ENCODE measurements around the gene SLC13A5.
"Not testable (repeated sequence)": the region's sequence is repeated elsewhere in the genome, so short reads cannot be mapped to it uniquely, and the experiment has no call there.

SLC13A5 gene

DNA sequence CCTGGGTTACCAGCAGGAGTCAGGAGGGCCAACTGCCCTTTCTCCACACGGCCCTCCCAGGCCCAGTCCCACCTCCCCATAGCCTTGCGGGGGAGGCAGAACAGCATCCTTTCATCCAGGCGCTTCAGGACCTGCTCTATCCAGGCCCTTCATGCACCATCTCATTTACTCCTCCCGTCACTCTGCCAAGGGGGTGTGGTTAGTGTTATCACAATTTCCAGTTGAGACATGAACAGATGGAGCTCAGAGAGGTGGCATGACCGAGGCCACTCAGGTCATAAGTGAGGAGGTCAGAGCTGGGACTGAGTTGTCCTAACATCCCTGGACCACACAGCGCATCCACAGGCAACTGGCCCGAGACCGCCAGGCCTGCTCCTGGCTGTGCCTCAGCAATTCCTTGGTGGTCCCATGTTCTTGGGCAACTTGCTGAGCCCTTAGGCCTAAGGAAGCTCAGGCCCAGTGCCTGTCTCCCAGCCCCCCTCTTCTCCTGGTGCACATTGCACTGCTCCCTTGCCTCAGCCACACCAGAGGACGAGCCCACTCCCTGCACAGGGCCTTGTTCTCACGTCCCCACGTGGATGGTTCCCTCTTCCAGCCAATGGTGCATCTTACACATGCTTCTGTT is 37.9 kb downstream of the SLC13A5 start:
- ATAC-seq (replicated peaks) = no peak
- Mint-ChIP-seq H3K36me3 (ENCODE audit: insufficient read depth) (no peaks in the 10 kb centered on the region), H3K27ac (no peak overlapping the region), H3K4me3 (no peak overlapping the region), H3K27me3 (peaks cover 17 to 27% of the 10 kb centered on the region in 2 donors), H3K9me3 (no peaks in the 10 kb centered on the region), H3K4me1 (ENCODE audit: low read depth in 2 of 2) (peaks cover 4 to 12% of the 10 kb centered on the region in 2 donors)
- DNase-seq = no peak

- H3K4me3 Mint-ChIP-seq = no peak overlapping the region
- no peaks in the 10 kb centered on the region for H3K9me3 Mint-ChIP-seq
- no peak overlapping the region for H3K27ac Mint-ChIP-seq
- no peak for ATAC-seq (replicated peaks)
- no peaks in the 10 kb centered on the region for H3K36me3 Mint-ChIP-seq (ENCODE audit: insufficient read depth)
- H3K4me1 Mint-ChIP-seq (ENCODE audit: low read depth in 2 of 2) = peaks cover 6 to 12% of the 10 kb centered on the region in 2 donors
- peaks cover 17 to 22% of the 10 kb centered on the region in 2 donors for H3K27me3 Mint-ChIP-seq
- DNase-seq = no peak
These were observed 38.6 kb downstream of the SLC13A5 start for GRCh38 chr17:6674586-6674985.

DNA sequence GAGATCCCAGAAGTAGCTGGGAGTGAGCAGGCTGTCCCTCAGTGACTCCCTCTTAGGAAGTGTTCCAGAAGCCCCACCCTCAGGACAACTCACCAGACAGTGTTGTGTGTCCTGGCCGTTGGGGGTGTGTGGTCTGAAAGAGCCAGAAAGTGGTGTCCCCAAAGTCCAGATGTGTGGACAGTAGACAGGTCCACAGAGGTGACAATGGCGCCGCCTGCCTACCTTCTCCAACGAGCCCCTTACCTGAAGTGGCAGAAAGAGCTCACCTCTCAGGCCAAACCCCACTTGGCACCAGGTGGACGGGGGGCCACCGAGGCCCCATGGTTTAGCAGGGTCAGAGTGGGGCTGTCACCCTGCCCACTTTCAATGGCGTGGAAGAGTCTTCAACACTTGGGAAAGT is 41.7 kb downstream of the SLC13A5 start:
- no peaks in the 10 kb centered on the region for H3K36me3 Mint-ChIP-seq (ENCODE audit: insufficient read depth)
- ATAC-seq (replicated peaks) = no peak
- no peaks in the 10 kb centered on the region for H3K9me3 Mint-ChIP-seq
- H3K4me3 Mint-ChIP-seq = no peak overlapping the region
- DNase-seq = no peak
- no peak overlapping the region for H3K27ac Mint-ChIP-seq
- no peaks in the 10 kb centered on the region for H3K27me3 Mint-ChIP-seq
- peaks cover 3 to 4% of the 10 kb centered on the region in 2 donors for H3K4me1 Mint-ChIP-seq (ENCODE audit: low read depth in 2 of 2)

GRCh38 chr17:6670999-6671398 is 42.2 kb downstream of the SLC13A5 start:
- no peaks in the 10 kb centered on the region for H3K27me3 Mint-ChIP-seq
- no peak overlapping the region for H3K4me3 Mint-ChIP-seq
- ATAC-seq (replicated peaks) = no peak
- no peaks in the 10 kb centered on the region for H3K9me3 Mint-ChIP-seq
- H3K27ac Mint-ChIP-seq = no peak overlapping the region
- no peaks in the 10 kb centered on the region for H3K36me3 Mint-ChIP-seq (ENCODE audit: insufficient read depth)
- H3K4me1 Mint-ChIP-seq (ENCODE audit: low read depth in 2 of 2) = peaks cover 3 to 7% of the 10 kb centered on the region in 2 donors
- no peak for DNase-seq

DNA sequence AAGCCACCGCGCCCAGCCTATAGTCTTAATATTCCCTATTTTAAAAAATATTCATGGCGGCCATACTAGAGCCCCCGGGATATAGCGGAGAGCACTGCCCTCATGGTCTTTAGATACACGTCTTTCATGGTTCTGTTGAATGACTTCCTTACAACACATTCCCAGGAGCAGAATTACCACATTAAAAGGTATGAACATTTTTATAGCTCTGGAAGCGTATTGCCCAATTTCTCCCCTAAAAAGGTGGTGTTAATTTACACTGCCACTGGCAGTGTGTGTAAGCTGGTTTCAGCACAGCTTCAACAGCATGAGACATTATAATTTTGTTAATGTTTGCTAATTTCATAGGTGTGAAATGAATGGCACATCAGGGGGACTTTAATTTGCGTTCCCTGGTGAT is 42.6 kb downstream of the SLC13A5 start:
- Mint-ChIP-seq H3K4me1 (ENCODE audit: low read depth in 2 of 2) (peaks cover 3 to 7% of the 10 kb centered on the region in 2 donors), H3K4me3 (no peak overlapping the region), H3K27me3 (no peaks in the 10 kb centered on the region), H3K9me3 (no peaks in the 10 kb centered on the region), H3K36me3 (ENCODE audit: insufficient read depth) (no peaks in the 10 kb centered on the region), H3K27ac (no peak overlapping the region)
- no peak for ATAC-seq (replicated peaks)
- DNase-seq = no peak

- H3K4me3 Mint-ChIP-seq = no peak overlapping the region
- H3K27ac Mint-ChIP-seq = no peak overlapping the region
- no peaks in the 10 kb centered on the region for H3K9me3 Mint-ChIP-seq
- ATAC-seq (replicated peaks) (peak; percentile 32), DNase-seq (no peak)
- peaks cover 3 to 7% of the 10 kb centered on the region in 2 donors for H3K4me1 Mint-ChIP-seq (ENCODE audit: low read depth in 2 of 2)
- no peaks in the 10 kb centered on the region for H3K27me3 Mint-ChIP-seq
- no peaks in the 10 kb centered on the region for H3K36me3 Mint-ChIP-seq (ENCODE audit: insufficient read depth)
These were observed 43.5 kb downstream of the SLC13A5 start for GRCh38 chr17:6669479-6670212.

GRCh38 chr17:6668727-6669425 is 44.3 kb downstream of the SLC13A5 start:
- Mint-ChIP-seq H3K9me3 (no peaks in the 10 kb centered on the region), H3K4me1 (ENCODE audit: low read depth in 2 of 2) (peaks cover 3 to 7% of the 10 kb centered on the region in 2 donors), H3K27me3 (no peaks in the 10 kb centered on the region), H3K27ac (no peak overlapping the region), H3K4me3 (no peak overlapping the region), H3K36me3 (ENCODE audit: insufficient read depth) (no peaks in the 10 kb centered on the region)
- ATAC-seq (replicated peaks) = no peak
- DNase-seq = no peak

DNA sequence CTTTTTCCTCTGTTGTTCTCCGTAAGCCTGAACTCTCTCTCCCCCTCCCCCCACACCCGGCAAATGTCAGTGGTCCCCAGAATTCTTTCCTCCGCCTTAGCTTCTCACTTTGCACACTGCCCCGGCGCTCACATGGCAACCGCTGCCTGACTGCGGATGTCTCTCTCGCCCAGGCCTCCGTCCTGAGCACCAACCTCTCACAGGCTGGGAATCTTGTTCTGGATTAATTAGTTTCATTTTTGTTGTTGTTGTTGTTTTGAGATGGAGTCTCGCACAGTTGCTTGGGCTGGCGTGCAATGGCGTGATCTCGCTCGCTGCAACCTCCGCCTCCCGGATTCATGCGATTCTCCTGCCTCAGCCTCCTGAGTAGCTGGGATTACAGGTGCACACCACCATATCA is 45.0 kb downstream of the SLC13A5 start:
- Mint-ChIP-seq H3K36me3 (ENCODE audit: insufficient read depth) (no peaks in the 10 kb centered on the region), H3K4me1 (ENCODE audit: low read depth in 2 of 2) (peaks cover 3 to 7% of the 10 kb centered on the region in 2 donors), H3K4me3 (no peak overlapping the region), H3K9me3 (no peaks in the 10 kb centered on the region), H3K27ac (no peak overlapping the region), H3K27me3 (no peaks in the 10 kb centered on the region)
- ATAC-seq (replicated peaks) = no peak
- no peak for DNase-seq

- Mint-ChIP-seq H3K4me3 (no peak overlapping the region), H3K4me1 (ENCODE audit: low read depth in 2 of 2) (peaks cover 3 to 7% of the 10 kb centered on the region in 2 donors), H3K27ac (no peak overlapping the region), H3K27me3 (no peaks in the 10 kb centered on the region), H3K9me3 (no peaks in the 10 kb centered on the region), H3K36me3 (ENCODE audit: insufficient read depth) (no peaks in the 10 kb centered on the region)
- DNase-seq = no peak
- no peak for ATAC-seq (replicated peaks)
These were observed 45.7 kb downstream of the SLC13A5 start for GRCh38 chr17:6667516-6667915.

- no peaks in the 10 kb centered on the region for H3K36me3 Mint-ChIP-seq (ENCODE audit: insufficient read depth)
These were observed 46.6 kb downstream of the SLC13A5 start for GRCh38 chr17:6666557-6666956.

DNA sequence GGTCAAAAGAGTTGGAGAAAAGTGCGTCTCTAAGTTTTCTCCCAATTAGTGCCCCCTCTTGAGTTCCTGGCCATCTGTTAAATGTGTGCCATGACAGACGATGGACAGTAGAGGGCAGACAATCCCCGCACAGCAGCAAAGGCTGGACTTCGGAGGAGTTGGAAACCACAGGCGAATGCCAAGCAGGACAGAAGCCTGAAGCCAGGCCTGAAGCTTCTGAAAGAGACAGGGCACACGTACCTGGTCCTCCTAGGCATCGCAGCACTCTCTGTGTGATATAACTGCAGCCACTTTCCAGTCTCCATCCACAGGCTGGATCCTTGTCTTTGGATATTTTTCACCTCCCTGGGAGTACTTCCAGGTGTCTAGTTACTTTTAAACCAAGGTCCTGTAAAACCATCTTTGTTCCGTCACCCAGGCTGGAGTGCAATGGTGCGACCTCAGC is 47.1 kb downstream of the SLC13A5 start:
- DNase-seq = peak; percentile 25 to 30 (median 27)
- Mint-ChIP-seq H3K9me3 (no peaks in the 10 kb centered on the region), H3K4me1 (ENCODE audit: low read depth in 2 of 2) (peaks cover 3 to 9% of the 10 kb centered on the region in 2 donors), H3K36me3 (ENCODE audit: insufficient read depth) (no peaks in the 10 kb centered on the region), H3K27me3 (no peaks in the 10 kb centered on the region), H3K27ac (no peak overlapping the region), H3K4me3 (no peak overlapping the region)
- peak; percentile 74 for ATAC-seq (replicated peaks)

More at GRCh38 chr17:6666557-6666956, 46.6 kb downstream of the SLC13A5 start:
- H3K9me3 Mint-ChIP-seq = no peaks in the 10 kb centered on the region
- H3K4me3 Mint-ChIP-seq = no peak overlapping the region
- DNase-seq (no peak), ATAC-seq (replicated peaks) (no peak)
- H3K4me1 Mint-ChIP-seq (ENCODE audit: low read depth in 2 of 2) = peaks cover 3 to 7% of the 10 kb centered on the region in 2 donors
- no peaks in the 10 kb centered on the region for H3K27me3 Mint-ChIP-seq
- no peak overlapping the region for H3K27ac Mint-ChIP-seq

DNA sequence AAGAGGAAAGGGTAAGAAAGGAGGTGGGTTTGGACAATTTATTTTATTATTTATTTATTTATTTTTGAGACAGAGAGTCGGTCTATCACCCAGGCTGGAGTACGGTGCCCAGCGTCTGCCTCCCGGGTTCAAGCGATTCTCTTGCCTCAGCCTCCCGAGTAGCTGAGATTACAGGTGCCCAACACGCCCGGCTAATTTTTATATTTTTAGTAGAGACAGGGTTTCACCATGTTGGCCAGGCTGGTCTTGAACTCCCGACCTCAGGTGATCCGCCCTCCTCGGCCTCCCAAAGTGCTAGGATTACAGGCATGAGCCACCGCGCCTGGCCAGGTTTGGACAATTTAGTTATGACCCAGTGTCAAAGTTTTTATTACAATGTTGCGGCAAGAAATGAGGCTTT is 50.0 kb downstream of the SLC13A5 start:
- H3K36me3 Mint-ChIP-seq (ENCODE audit: insufficient read depth); DNase-seq; ATAC-seq (replicated peaks); H3K27ac Mint-ChIP-seq; H3K9me3 Mint-ChIP-seq; H3K4me3 Mint-ChIP-seq: not testable (repeated sequence)
- peaks cover 0 to 13% of the 10 kb centered on the region in 2 donors for H3K27me3 Mint-ChIP-seq
- peaks cover 11 to 15% of the 10 kb centered on the region in 2 donors for H3K4me1 Mint-ChIP-seq (ENCODE audit: low read depth in 2 of 2)

GRCh38 chr17:6661464-6661848 is 51.7 kb downstream of the SLC13A5 start:
- H3K9me3 Mint-ChIP-seq = no peaks in the 10 kb centered on the region
- H3K27ac Mint-ChIP-seq = no peak overlapping the region
- ATAC-seq (replicated peaks) (no peak), DNase-seq (no peak)
- peaks cover 4% of the 10 kb centered on the region for H3K36me3 Mint-ChIP-seq (ENCODE audit: insufficient read depth)
- no peak overlapping the region for H3K4me3 Mint-ChIP-seq
- H3K4me1 Mint-ChIP-seq (ENCODE audit: low read depth in 2 of 2) = peaks cover 21 to 24% of the 10 kb centered on the region in 2 donors
- H3K27me3 Mint-ChIP-seq = peaks cover 0 to 13% of the 10 kb centered on the region in 2 donors

Measured in effector memory CD8-positive, alpha-beta T cell (primary cell).